Measurements from ENCODE around the gene GRAMD2B. TPM values are rescaled to one million over a fixed set of nuclear protein-coding genes. Genes with fewer than 3 reads are reported as not detected.

The GRAMD2B gene
- total RNA-seq, 3 donors from 2014 or later: 38.1 to 206 (median 103) TPM

DNA sequence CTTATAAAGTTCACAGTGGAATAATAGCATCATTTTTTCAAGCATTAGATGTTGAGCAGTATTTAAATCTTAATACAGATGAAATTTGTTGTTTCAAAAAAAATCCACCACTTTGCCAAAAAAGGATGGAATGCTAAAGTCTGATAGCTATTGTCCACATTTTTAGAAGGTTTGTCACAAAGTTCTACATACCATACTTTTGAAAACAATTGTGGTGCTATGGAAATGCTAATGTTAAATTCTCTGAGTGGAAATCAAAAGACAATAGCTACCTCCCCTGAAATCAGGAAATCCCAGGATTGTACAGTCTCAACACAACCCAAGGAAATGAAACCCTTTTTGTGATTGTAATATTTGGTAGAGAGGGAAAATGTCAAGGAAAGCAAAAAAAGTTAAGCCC, 19.3 kb upstream of the GRAMD2B start:
- TF ChIP-seq POLR2A (IDR thresholded peaks at IDR 0.05) (no peak), POLR2AphosphoS5 (IDR thresholded peaks at IDR 0.05) (no peak)
- TF ChIP-seq, protein P1, sequence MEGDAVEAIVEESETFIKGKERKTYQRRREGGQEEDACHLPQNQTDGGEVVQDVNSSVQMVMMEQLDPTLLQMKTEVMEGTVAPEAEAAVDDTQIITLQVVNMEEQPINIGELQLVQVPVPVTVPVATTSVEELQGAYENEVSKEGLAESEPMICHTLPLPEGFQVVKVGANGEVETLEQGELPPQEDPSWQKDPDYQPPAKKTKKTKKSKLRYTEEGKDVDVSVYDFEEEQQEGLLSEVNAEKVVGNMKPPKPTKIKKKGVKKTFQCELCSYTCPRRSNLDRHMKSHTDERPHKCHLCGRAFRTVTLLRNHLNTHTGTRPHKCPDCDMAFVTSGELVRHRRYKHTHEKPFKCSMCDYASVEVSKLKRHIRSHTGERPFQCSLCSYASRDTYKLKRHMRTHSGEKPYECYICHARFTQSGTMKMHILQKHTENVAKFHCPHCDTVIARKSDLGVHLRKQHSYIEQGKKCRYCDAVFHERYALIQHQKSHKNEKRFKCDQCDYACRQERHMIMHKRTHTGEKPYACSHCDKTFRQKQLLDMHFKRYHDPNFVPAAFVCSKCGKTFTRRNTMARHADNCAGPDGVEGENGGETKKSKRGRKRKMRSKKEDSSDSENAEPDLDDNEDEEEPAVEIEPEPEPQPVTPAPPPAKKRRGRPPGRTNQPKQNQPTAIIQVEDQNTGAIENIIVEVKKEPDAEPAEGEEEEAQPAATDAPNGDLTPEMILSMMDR (IDR thresholded peaks at IDR 0.05): no peak
- peaks cover 0 to 14% of the 10 kb centered on the region in 2 donors for H3K9me3 ChIP-seq
- H3K27ac ChIP-seq: peak overlapping the region in 1 of 2 donors; percentile 50
- no peak for DNase-seq (ENCODE audit: low spot score in 2 of 2)
- intact Hi-C loops (cut with DNase I; ENCODE audit: low total_unique reads): no loop called here
- no peaks in the 10 kb centered on the region for H3K4me1 ChIP-seq
- no peaks in the 10 kb centered on the region for H3K27me3 ChIP-seq
- H3K36me3 ChIP-seq: no peaks in the 10 kb centered on the region
- H3K4me3 ChIP-seq: no peak overlapping the region

DNA sequence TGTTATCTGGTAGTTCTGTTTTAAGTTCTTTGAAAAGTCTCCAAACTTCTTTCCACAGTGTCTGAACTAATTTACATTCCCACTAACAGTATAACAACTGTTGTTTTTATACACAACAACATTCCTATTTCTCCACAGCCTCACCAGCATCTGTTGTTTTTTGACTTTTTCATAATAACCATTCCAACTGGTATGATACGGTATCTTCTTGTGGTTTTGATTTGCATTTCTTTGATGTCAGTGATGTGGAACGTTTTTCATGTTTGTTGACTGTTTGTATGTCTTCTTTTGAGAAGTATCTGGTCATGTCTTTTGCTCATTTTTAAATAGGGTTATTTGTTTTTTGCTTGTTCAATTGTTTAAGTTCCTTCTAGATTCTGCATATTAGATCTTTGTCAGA, 12.6 kb upstream of the GRAMD2B start:
- no peak overlapping the region for H3K4me3 ChIP-seq
- TF ChIP-seq, protein P1 (IDR thresholded peaks at IDR 0.05): no peak
- TF ChIP-seq POLR2AphosphoS5 (IDR thresholded peaks at IDR 0.05) (no peak), POLR2A (IDR thresholded peaks at IDR 0.05) (no peak)
- no peaks in the 10 kb centered on the region for H3K9me3 ChIP-seq
- peaks cover 0 to 9% of the 10 kb centered on the region in 2 donors for H3K4me1 ChIP-seq
- H3K27ac ChIP-seq: no peak overlapping the region
- no peak for DNase-seq (ENCODE audit: low spot score in 2 of 2)
- intact Hi-C loops (cut with DNase I; ENCODE audit: low total_unique reads): no loop called here
- no peaks in the 10 kb centered on the region for H3K27me3 ChIP-seq
- no peaks in the 10 kb centered on the region for H3K36me3 ChIP-seq

DNA sequence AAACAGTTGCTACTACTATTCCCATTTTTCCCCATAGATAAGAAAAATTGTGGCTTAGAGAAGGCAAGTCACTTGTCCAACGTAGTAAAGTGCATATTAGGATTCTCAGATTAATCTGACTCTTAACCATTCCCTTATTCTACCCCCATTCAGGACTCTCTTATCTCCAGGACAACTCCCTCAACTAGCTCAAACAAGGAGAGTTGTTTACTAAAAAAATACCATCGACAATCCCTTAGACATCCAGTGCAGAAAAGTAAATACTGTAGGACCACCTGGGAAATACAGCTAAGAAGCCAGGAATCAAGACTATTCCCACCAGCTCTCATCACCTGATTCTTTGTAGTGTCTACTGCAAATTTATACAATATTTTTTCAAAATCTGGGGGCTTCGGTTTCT, 9.4 kb upstream of the GRAMD2B start:
- Histone ChIP-seq H3K9me3 (no peaks in the 10 kb centered on the region), H3K27me3 (no peaks in the 10 kb centered on the region), H3K4me3 (no peak overlapping the region), H3K27ac (peak overlapping the region in 1 of 2 donors; percentile 79), H3K36me3 (no peaks in the 10 kb centered on the region), H3K4me1 (peaks cover 0 to 9% of the 10 kb centered on the region in 2 donors)
- TF ChIP-seq POLR2A (IDR thresholded peaks at IDR 0.05): no peak
- TF ChIP-seq, protein P1 (IDR thresholded peaks at IDR 0.05): no peak
- no peak for TF ChIP-seq POLR2AphosphoS5 (IDR thresholded peaks at IDR 0.05)
- intact Hi-C loops (cut with DNase I; ENCODE audit: low total_unique reads): no loop called here
- no peak for DNase-seq (ENCODE audit: low spot score in 2 of 2)

DNA sequence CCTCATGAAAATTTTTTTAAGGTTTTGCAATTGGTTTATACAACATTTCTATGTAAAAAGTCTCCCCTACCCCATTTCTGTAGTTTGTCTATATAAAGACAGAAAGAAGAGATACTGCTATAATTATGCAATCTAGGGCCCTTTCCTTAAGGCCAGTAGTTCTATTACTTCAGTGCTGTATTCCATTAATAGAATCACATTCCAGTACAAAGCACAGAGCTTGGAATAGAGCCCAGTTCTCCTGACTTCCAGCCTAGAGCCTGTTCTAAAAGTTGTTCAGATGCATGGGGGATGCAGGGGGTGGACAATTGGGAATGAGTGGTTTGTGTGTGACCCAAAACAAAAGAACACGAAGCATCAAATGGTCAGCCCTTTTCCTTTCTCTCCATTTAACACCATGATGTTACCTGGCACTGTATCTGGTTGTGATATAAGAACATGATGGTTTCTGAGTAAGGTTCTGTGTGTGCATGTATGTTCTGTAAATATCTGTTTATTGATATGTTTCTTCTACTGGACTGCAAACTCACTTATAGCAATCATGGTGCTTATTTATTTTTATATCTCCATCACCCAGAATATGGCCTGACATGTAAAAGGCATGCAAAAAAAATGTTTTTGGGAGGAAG, 8.2 kb upstream of the GRAMD2B start:
- Histone ChIP-seq H3K27ac (peak overlapping the region; percentile 77 to 79), H3K9me3 (no peaks in the 10 kb centered on the region), H3K4me1 (peaks cover 0 to 9% of the 10 kb centered on the region in 2 donors), H3K4me3 (no peak overlapping the region), H3K36me3 (no peaks in the 10 kb centered on the region), H3K27me3 (no peaks in the 10 kb centered on the region)
- intact Hi-C loops (cut with DNase I; ENCODE audit: low total_unique reads): no loop called here
- peak in 1 of 2 donors; percentile 69 for DNase-seq (ENCODE audit: low spot score in 2 of 2)
- no peak for TF ChIP-seq POLR2AphosphoS5 (IDR thresholded peaks at IDR 0.05)
- no peak for TF ChIP-seq POLR2A (IDR thresholded peaks at IDR 0.05)
- TF ChIP-seq, protein P1 (IDR thresholded peaks at IDR 0.05): no peak

DNA sequence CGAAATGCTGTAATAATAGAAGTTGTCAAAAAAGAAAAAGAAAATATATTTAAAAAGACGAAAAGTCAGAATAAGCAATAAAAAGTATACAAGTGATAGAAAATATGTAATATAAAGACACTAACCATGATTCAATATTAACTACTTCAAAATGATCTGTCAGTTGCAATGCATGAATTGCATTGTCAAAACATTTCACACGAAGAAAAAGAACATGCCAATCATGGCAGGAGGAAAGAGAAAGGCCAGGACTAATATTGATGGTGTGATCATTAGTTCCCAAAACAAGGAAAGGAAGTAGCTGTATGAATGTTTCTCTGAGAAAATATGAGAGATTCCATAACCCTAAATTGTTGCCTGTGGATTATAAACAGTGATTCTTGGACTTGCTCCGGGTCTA, 7.4 kb upstream of the GRAMD2B start:
- intact Hi-C loops (cut with DNase I; ENCODE audit: low total_unique reads): no loop called here
- H3K27me3 ChIP-seq: no peaks in the 10 kb centered on the region
- peaks cover 0 to 9% of the 10 kb centered on the region in 2 donors for H3K4me1 ChIP-seq
- H3K36me3 ChIP-seq: no peaks in the 10 kb centered on the region
- TF ChIP-seq POLR2A (IDR thresholded peaks at IDR 0.05) (no peak), POLR2AphosphoS5 (IDR thresholded peaks at IDR 0.05) (no peak)
- TF ChIP-seq, protein P1 (IDR thresholded peaks at IDR 0.05): no peak
- peak overlapping the region; percentile 41 to 79 for H3K27ac ChIP-seq
- H3K4me3 ChIP-seq: no peak overlapping the region
- DNase-seq (ENCODE audit: low spot score in 2 of 2): no peak
- H3K9me3 ChIP-seq: no peaks in the 10 kb centered on the region

Data from breast epithelium (tissue), 4 donors.